ENCODE measurements around the gene E2F1. TPM values are rescaled to one million over a fixed set of nuclear protein-coding genes. Genes with fewer than 3 reads are reported as not detected.

Gene E2F1
- total and polyA plus RNA-seq, 4 donors, result 0.10 to 11.0 (median 0.88) TPM

DNA sequence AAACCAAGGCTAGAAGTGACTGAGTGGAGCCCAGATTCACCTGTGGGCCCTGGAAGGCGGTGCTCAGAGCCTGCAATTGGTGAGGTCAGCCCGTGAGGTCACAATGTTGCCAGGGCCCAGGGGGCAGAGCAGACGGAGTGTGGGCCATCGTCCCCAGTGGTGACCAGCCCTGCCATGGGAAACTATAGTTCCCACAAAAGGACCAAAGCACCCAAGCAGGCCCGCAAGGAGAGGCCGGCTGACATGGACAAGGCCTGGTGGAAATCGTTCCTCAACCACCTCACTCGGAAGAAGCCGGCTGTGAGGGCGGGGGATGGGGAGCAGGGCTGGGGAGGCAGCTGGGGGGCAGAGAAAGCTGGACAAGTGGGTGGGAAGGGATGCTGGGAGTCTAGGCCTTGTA is 24.0 kb downstream of the E2F1 start, which contains the start of gene C20orf144:
Gene C20orf144, plus strand, starts transcription at position 156 of the 400 bp plus-strand sequence. Its CDS starts 19 bp downstream, at position 175.
- DNase-seq (ENCODE audit: low spot score), result no peak
- peak within 1 kb of the TSS in 1 of 2 donors; percentile 47 for H3K9ac ChIP-seq (ENCODE audit: low read depth in 1 of 2, low read length in 2 of 2)
- WGBS, result 95% methylated on average over 10 of the region's 10 CpGs
- peak within 1 kb of the TSS; percentile 81 to 82 for H3K27ac ChIP-seq (ENCODE audit: low read depth in 1 of 2, low read length in 2 of 2)
- no peaks in the 10 kb centered on the region for H3K9me3 ChIP-seq (ENCODE audit: control insufficient read depth in 4 of 4, low read length in 3 of 4)
- TF ChIP-seq FOXA1 (IDR thresholded peaks at IDR 0.05) (no peak), YY1 (IDR thresholded peaks at IDR 0.05) (no peak)
- H3K4me1 ChIP-seq (ENCODE audit: control insufficient read depth in 4 of 4, insufficient read depth in 4 of 4, low read length in 3 of 4), result peaks cover 3 to 31% (median 16%) of the 10 kb centered on the region in 4 donors
- H3K27me3 ChIP-seq (ENCODE audit: control insufficient read depth in 4 of 4, insufficient read depth in 4 of 4, low read length in 3 of 4), result no peaks in the 10 kb centered on the region
- peaks cover 0 to 2% (median under 1%) of the 10 kb centered on the region in 4 donors for H3K36me3 ChIP-seq (ENCODE audit: control insufficient read depth in 4 of 4, insufficient read depth in 3 of 4, low read depth in 1 of 4, low read length in 3 of 4)
- H3K4me3 ChIP-seq (ENCODE audit: low read depth in 1 of 3, low read length in 3 of 3), result peak within 1 kb of the TSS; percentile 56 to 74 (median 58)

- DNase-seq (ENCODE audit: low spot score), result no peak
- H3K36me3 ChIP-seq (ENCODE audit: control insufficient read depth in 4 of 4, insufficient read depth in 3 of 4, low read depth in 1 of 4, low read length in 3 of 4), result peaks cover 0 to 2% (median under 1%) of the 10 kb centered on the region in 4 donors
- H3K9me3 ChIP-seq (ENCODE audit: control insufficient read depth in 4 of 4, low read length in 3 of 4), result no peaks in the 10 kb centered on the region
- H3K4me3 ChIP-seq (ENCODE audit: low read depth in 1 of 3, low read length in 3 of 3), result no peak overlapping the region
- WGBS, result 91% methylated on average over 7 of the region's 7 CpGs
- H3K27me3 ChIP-seq (ENCODE audit: control insufficient read depth in 4 of 4, insufficient read depth in 4 of 4, low read length in 3 of 4), result no peaks in the 10 kb centered on the region
- TF ChIP-seq YY1 (IDR thresholded peaks at IDR 0.05) (no peak), SP1 (IDR thresholded peaks at IDR 0.05) (no peak), ZBTB33 (IDR thresholded peaks at IDR 0.05) (no peak), FOXA2 (IDR thresholded peaks at IDR 0.05) (no peak), TAF1 (conservative IDR thresholded peaks at IDR 0.05) (no peak), HNF4A (conservative IDR thresholded peaks at IDR 0.05) (no peak), REST (IDR thresholded peaks at IDR 0.05) (no peak), CTCF (IDR thresholded peaks at IDR 0.05; ENCODE audit: low read depth, low read length, missing input control) (no peak)
- TF ChIP-seq, protein P1, sequence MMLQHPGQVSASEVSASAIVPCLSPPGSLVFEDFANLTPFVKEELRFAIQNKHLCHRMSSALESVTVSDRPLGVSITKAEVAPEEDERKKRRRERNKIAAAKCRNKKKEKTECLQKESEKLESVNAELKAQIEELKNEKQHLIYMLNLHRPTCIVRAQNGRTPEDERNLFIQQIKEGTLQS (IDR thresholded peaks at IDR 0.05), result no peak
- peaks cover 3 to 19% (median 11%) of the 10 kb centered on the region in 4 donors for H3K4me1 ChIP-seq (ENCODE audit: control insufficient read depth in 4 of 4, insufficient read depth in 4 of 4, low read length in 3 of 4)
- no peak overlapping the region for H3K9ac ChIP-seq (ENCODE audit: low read depth in 1 of 2, low read length in 2 of 2)
- no peak overlapping the region for H3K27ac ChIP-seq (ENCODE audit: low read depth in 1 of 2, low read length in 2 of 2)
These were observed 25.5 kb downstream of the E2F1 start for GRCh38 chr20:33660685-33661058.
